Osteocyte (in vitro differentiated cells): ENCODE results near the gene EOGT. TPM values are rescaled to one million over a fixed set of nuclear protein-coding genes. Genes with fewer than 3 reads are reported as not detected.

Source experiments
- DNase-seq: peaks from one replicate; pipeline ENCODE4 v3.0.0; 2021; ENCODE audit warnings: mixed read lengths; ENCODE audit not compliant: unreplicated experiment; ENCODE audit errors: extremely low spot score
- H3K27ac Mint-ChIP-seq: one replicate; pipeline ENCODE4 v1.8.0; 2021; ENCODE audit warnings: mild to moderate bottlenecking, mixed read lengths; ENCODE audit not compliant: unreplicated experiment
- H3K27me3 Mint-ChIP-seq: one replicate; pipeline ENCODE4 v1.8.0; 2021; ENCODE audit warnings: mixed read lengths; ENCODE audit not compliant: unreplicated experiment
- H3K36me3 Mint-ChIP-seq: one replicate; pipeline ENCODE4 v1.8.0; 2021; ENCODE audit warnings: mixed read lengths; ENCODE audit not compliant: unreplicated experiment
- H3K4me1 Mint-ChIP-seq: one replicate; pipeline ENCODE4 v1.8.0; 2021; ENCODE audit warnings: mixed read lengths; ENCODE audit not compliant: unreplicated experiment
- H3K4me3 Mint-ChIP-seq: one replicate; pipeline ENCODE4 v1.8.0; 2021; ENCODE audit warnings: mild to moderate bottlenecking, moderate library complexity, mixed read lengths; ENCODE audit not compliant: unreplicated experiment
- H3K9me3 Mint-ChIP-seq: one replicate; pipeline ENCODE4 v1.8.0; 2021; ENCODE audit warnings: mixed read lengths; ENCODE audit not compliant: unreplicated experiment
- total RNA-seq: library from RNA; stranded (reverse); gene quantifications from 2 replicates; pipeline ENCODE4 v1.2.1, GENCODE V29; 2021
- TF ChIP-seq, protein P1 (sequence below): fragments of 200-600 bp; sonication (generic); IDR thresholded peaks from 2 replicates; pipeline ENCODE4 v1.5.0; 2021; ENCODE audit warnings: antibody characterized with exemption, mild to moderate bottlenecking, moderate library complexity

Gene EOGT
- total RNA-seq, 1 donor from 2014 or later: 27.6 TPM

- Mint-ChIP-seq H3K27me3 (peaks cover 58% of the 10 kb centered on the region), H3K9me3 (no peaks in the 10 kb centered on the region), H3K27ac (no peak overlapping the region), H3K4me3 (no peak overlapping the region), H3K36me3 (no peaks in the 10 kb centered on the region), H3K4me1 (no peaks in the 10 kb centered on the region)
- no peak for DNase-seq
- TF ChIP-seq, protein P1, sequence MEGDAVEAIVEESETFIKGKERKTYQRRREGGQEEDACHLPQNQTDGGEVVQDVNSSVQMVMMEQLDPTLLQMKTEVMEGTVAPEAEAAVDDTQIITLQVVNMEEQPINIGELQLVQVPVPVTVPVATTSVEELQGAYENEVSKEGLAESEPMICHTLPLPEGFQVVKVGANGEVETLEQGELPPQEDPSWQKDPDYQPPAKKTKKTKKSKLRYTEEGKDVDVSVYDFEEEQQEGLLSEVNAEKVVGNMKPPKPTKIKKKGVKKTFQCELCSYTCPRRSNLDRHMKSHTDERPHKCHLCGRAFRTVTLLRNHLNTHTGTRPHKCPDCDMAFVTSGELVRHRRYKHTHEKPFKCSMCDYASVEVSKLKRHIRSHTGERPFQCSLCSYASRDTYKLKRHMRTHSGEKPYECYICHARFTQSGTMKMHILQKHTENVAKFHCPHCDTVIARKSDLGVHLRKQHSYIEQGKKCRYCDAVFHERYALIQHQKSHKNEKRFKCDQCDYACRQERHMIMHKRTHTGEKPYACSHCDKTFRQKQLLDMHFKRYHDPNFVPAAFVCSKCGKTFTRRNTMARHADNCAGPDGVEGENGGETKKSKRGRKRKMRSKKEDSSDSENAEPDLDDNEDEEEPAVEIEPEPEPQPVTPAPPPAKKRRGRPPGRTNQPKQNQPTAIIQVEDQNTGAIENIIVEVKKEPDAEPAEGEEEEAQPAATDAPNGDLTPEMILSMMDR: no peak
Observed at GRCh38 chr3:68964694-68965093, 48.8 kb downstream of the EOGT start.

GRCh38 chr3:68963891-68964290 lies 49.6 kb downstream of the EOGT start:
- Mint-ChIP-seq H3K9me3 (no peaks in the 10 kb centered on the region), H3K36me3 (no peaks in the 10 kb centered on the region), H3K4me1 (no peaks in the 10 kb centered on the region), H3K27me3 (peaks cover 58% of the 10 kb centered on the region), H3K4me3 (no peak overlapping the region), H3K27ac (no peak overlapping the region)
- DNase-seq: no peak
- TF ChIP-seq, protein P1: no peak

- H3K36me3 Mint-ChIP-seq: no peaks in the 10 kb centered on the region
- no peak overlapping the region for H3K4me3 Mint-ChIP-seq
- H3K27ac Mint-ChIP-seq: no peak overlapping the region
- H3K4me1 Mint-ChIP-seq: no peaks in the 10 kb centered on the region
- TF ChIP-seq, protein P1: no peak
- no peaks in the 10 kb centered on the region for H3K9me3 Mint-ChIP-seq
- no peak for DNase-seq
- H3K27me3 Mint-ChIP-seq: peaks cover 58% of the 10 kb centered on the region
Observed at GRCh38 chr3:68963376-68963775, 50.1 kb downstream of the EOGT start.

DNA sequence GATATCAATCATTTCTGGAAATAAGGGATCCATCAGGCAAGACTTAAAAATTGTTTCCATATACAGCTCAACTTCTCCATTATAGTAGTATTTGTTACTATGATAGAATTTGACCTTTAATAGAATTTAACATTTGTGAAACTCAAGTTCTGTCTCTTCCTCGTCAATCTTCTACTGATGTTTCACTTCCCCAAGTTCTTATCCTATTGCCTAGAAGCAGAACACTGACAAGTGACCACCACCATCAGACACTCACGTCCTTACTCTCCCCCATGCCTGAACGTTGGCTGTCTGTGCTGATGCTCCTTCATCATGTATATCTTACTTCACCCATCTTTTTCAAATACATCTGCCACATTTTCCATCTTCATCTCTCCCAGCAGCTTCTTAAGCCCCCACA lies 54.6 kb downstream of the EOGT start:
- Mint-ChIP-seq H3K9me3 (no peaks in the 10 kb centered on the region), H3K4me1 (no peaks in the 10 kb centered on the region), H3K27ac (no peak overlapping the region), H3K27me3 (peaks cover 72% of the 10 kb centered on the region), H3K4me3 (no peak overlapping the region), H3K36me3 (no peaks in the 10 kb centered on the region)
- no peak for DNase-seq
- TF ChIP-seq, protein P1: no peak

DNA sequence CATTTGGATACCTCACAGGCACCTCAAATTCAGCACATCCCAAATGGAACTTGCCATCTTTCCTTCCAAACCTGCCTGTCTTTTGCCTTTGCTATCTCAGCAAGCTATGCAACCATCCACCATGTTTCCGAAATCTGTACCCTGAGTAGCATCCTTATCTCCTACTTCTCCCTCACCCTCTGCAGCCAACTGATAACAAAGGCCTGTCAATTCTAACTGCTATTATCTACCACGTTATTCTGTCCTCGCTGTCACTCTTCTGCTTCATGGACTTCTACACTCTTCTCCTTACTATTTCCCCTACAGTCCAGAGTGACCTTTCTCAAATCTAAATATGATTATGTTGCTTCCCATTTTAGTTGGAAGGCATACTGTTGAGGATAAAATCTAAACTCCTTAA lies 55.6 kb downstream of the EOGT start:
- TF ChIP-seq, protein P1: no peak
- no peak overlapping the region for H3K27ac Mint-ChIP-seq
- H3K36me3 Mint-ChIP-seq: no peaks in the 10 kb centered on the region
- no peak for DNase-seq
- H3K27me3 Mint-ChIP-seq: peaks cover 71% of the 10 kb centered on the region
- H3K9me3 Mint-ChIP-seq: no peaks in the 10 kb centered on the region
- no peaks in the 10 kb centered on the region for H3K4me1 Mint-ChIP-seq
- no peak overlapping the region for H3K4me3 Mint-ChIP-seq
